ENCODE measurements around the gene C1orf174. TPM values are rescaled to one million over a fixed set of nuclear protein-coding genes. Genes with fewer than 3 reads are reported as not detected.

C1orf174 gene
- total and polyA plus RNA-seq, 2 of the 13 experiments (the other 11 are each of a cell fraction or from before 2014, with no cell fraction given): 21.6 to 31.4 TPM

- no peak for TF ChIP-seq FOXO4 (CRISPR knock-in tag; conservative IDR thresholded peaks at IDR 0.05)
- TF ChIP-seq ZNF614 (CRISPR knock-in tag; IDR thresholded peaks at IDR 0.05; ENCODE audit: borderline replicate concordance): no peak
- no peak for TF ChIP-seq ZNF10 (CRISPR knock-in tag; IDR thresholded peaks at IDR 0.05; ENCODE audit: borderline replicate concordance, low read depth)
- TF ChIP-seq RFXANK (CRISPR knock-in tag; IDR thresholded peaks at IDR 0.05): no peak
- TF ChIP-seq ZNF749 (CRISPR knock-in tag; IDR thresholded peaks at IDR 0.05; ENCODE audit: borderline replicate concordance): no peak
- no peak for TF ChIP-seq PCBP2 (optimal IDR thresholded peaks at IDR 0.05; ENCODE audit: low read depth, low read length, poor library complexity, severe bottlenecking)
- TF ChIP-seq RXRB (CRISPR knock-in tag; IDR thresholded peaks at IDR 0.05; ENCODE audit: borderline replicate concordance): no peak
These were observed 24.2 kb upstream of the C1orf174 start (continued) for GRCh38 chr1:3924186-3924824.

GRCh38 chr1:3923378-3924185 is 23.5 kb upstream of the C1orf174 start:
- ATAC-seq: no peak
- intact Hi-C loops (cut with micrococcal nuclease; ENCODE audit: unreplicated experiment) (no loop called here), in situ Hi-C loops (cut with HindIII; ENCODE audit: extremely low pct_ligation_motif_present, low pct_unique_long_range_greater_than_20kb) (loop anchor here (25.0 kb wide), 1 partner anchor 139 kb away; no protein-coding TSS in a partner anchor)
- no peak for DNase-seq (ENCODE audit: low spot score)
- 23% methylated on average over 14 of the region's 25 CpGs for WGBS (ENCODE audit: low lambda C conversion rate)
- TF ChIP-seq TAF1 (CRISPR knock-in tag; IDR thresholded peaks at IDR 0.05) (no peak), NFAT5 (CRISPR knock-in tag; IDR thresholded peaks at IDR 0.05) (no peak)
- no peak overlapping the region for H2AFZ ChIP-seq (ENCODE audit: low read length)
- ChIA-PET CTCF (ENCODE audit: low intra/inter-chr PET ratio, low total read pairs) (no interaction called here), POLR2A (no interaction called here)
- H3K4me2 ChIP-seq (ENCODE audit: low read depth, low read length): no peak overlapping the region
- H3K27me3 ChIP-seq (ENCODE audit: control insufficient read depth in 1 of 2, insufficient read depth in 2 of 2, low read length in 2 of 2): peaks cover 5 to 34% of the 10 kb centered on the region in 2 experiments; a peak in 4 of 5 replicates
- no peaks in the 10 kb centered on the region for H4K20me1 ChIP-seq (ENCODE audit: insufficient read depth, low read length)
- no peaks in the 10 kb centered on the region for H3K4me1 ChIP-seq (ENCODE audit: insufficient read depth, low read length)
- FAIRE-seq: no peak
- no peaks in the 10 kb centered on the region for H3K79me2 ChIP-seq (ENCODE audit: insufficient read depth, low read length)
- no peak overlapping the region for H3K9ac ChIP-seq (ENCODE audit: insufficient read depth, low read depth, low read length)
- H3K36me3 ChIP-seq (replicated peaks in 1 of 2; ENCODE audit: control insufficient read depth in 1 of 2, insufficient read depth in 2 of 2, low read length in 2 of 2): no peaks in the 10 kb centered on the region
- no peak overlapping the region for H3K4me3 ChIP-seq (replicated peaks in 1 of 3; ENCODE audit: insufficient read depth in 1 of 3, low read depth in 2 of 3, low read length in 3 of 3)
- H3K9me3 ChIP-seq (ENCODE audit: low read length): no peaks in the 10 kb centered on the region
- no TSS peak for BruUV-seq (replicated peaks)
- no peak overlapping the region for H3K27ac ChIP-seq (ENCODE audit: extremely low read length, insufficient read depth, low read length)
